ENCODE measurements around the gene MRPS10.

The MRPS10 gene

GRCh38 chr6:42217519-42218367, at the start of gene MRPS10:
TSS of gene MRPS10 (minus strand) at chr6:42217861. CDS start at chr6:42217849, 12 bp downstream.
- no peak for TF ChIP-seq CTCF (IDR thresholded peaks at IDR 0.05; ENCODE audit: low read length, missing control alignments)
- peak; percentile 97 for DNase-seq (ENCODE audit: low read depth)
- peak within 1 kb of the TSS; percentile 89 for H3K4me3 ChIP-seq (replicated peaks; ENCODE audit: low read depth, low read length)

GRCh38 chr6:42266538-42266937, 48.9 kb upstream of the MRPS10 start:
- no peak for DNase-seq (ENCODE audit: low read depth)
- no peak for TF ChIP-seq CTCF (IDR thresholded peaks at IDR 0.05; ENCODE audit: low read length, missing control alignments)
- H3K4me3 ChIP-seq (replicated peaks; ENCODE audit: low read depth, low read length) = no peak overlapping the region

- H3K4me3 ChIP-seq (replicated peaks; ENCODE audit: low read depth, low read length) = no peak overlapping the region
- TF ChIP-seq CTCF (IDR thresholded peaks at IDR 0.05; ENCODE audit: low read length, missing control alignments) = no peak
- DNase-seq (ENCODE audit: low read depth) = no peak
Measured at GRCh38 chr6:42264852-42265390, 47.3 kb upstream of the MRPS10 start.

- H3K4me3 ChIP-seq (replicated peaks; ENCODE audit: low read depth, low read length) = no peak overlapping the region
- DNase-seq (ENCODE audit: low read depth) = no peak
- no peak for TF ChIP-seq CTCF (IDR thresholded peaks at IDR 0.05; ENCODE audit: low read length, missing control alignments)
Measured at GRCh38 chr6:42264162-42264851, 46.6 kb upstream of the MRPS10 start.

GRCh38 chr6:42263165-42263728, 45.6 kb upstream of the MRPS10 start:
- no peak for TF ChIP-seq CTCF (IDR thresholded peaks at IDR 0.05; ENCODE audit: low read length, missing control alignments)
- no peak overlapping the region for H3K4me3 ChIP-seq (replicated peaks; ENCODE audit: low read depth, low read length)
- no peak for DNase-seq (ENCODE audit: low read depth)

- DNase-seq (ENCODE audit: low read depth) = peak; percentile 27
- TF ChIP-seq CTCF (IDR thresholded peaks at IDR 0.05; ENCODE audit: low read length, missing control alignments) = peak; percentile 52
Measured at GRCh38 chr6:42260972-42261371, 43.3 kb upstream of the MRPS10 start.

More at GRCh38 chr6:42260972-42261371, 43.3 kb upstream of the MRPS10 start:
- no peak overlapping the region for H3K4me3 ChIP-seq (replicated peaks; ENCODE audit: low read depth, low read length)

Data from fibroblast of pulmonary artery (primary cell).